HG02588 (cell line): Measurements from ENCODE around the gene ALG8.
A peak's percentile ranks its signal among the peaks of the same experiment; 100 is the strongest.

Experiments used
- ATAC-seq: cut with Tn5 transposase; IDR thresholded peaks from one replicate; pipeline ENCODE4 v1.9.1; 2021; ENCODE audit warnings: mild to moderate bottlenecking, moderate library complexity; ENCODE audit not compliant: unreplicated experiment

The ALG8 gene

DNA sequence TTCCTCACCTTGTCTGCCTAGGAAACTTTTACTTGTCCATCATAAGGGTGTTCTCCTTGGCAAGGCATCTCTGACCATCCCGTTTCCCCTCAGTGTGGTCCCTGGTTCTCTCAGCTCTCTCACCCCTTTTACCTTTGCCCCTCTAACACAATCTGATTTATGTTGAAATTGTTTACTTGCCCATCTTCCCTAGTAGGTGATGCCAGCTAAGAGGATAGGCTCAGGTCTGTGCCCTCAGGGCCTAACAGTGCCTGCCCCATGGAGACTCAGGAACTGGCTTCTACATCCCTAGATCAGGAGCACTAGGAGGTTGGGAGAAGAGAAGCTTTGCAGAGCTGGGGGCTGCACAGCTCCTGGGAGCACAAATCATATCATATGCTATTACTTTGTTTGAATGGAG, 21.1 kb upstream of the ALG8 start:
- ATAC-seq = no peak

- no peak for ATAC-seq
Observed at GRCh38 chr11:78158987-78159652, 19.7 kb upstream of the ALG8 start.

DNA sequence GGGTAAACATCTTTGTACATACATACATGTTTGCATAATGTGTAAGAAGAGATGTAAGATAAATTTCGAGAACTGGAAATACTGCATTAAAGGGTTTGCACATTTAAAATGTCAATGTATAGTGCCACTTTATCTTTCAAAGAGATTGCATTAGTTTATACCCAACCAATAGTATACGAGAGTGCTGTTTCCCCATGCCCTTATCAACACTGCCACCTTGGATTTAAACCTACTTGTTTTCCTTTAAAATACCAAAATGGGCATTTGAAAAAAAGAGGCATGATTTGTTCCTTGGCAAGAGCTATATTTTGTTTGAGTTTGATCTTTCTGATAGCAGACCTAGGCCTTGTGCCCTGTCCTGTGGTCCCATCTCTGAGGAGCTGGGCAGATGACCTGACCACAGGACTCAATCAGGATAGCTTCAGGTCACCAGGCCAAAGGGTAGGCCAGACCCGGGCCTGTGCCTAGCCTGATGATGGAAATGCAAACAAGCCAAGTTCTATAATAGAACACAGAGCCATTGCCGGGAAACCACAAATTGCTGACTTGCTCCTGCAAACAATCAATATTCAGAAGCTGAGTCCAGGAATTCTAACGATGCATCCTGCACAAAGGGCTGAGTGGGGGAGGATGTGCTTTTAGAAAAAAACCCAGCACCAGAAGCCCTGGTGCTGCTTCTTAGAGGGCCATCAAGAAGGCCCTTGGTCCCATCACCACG, 16.9 kb upstream of the ALG8 start:
- ATAC-seq = no peak

DNA sequence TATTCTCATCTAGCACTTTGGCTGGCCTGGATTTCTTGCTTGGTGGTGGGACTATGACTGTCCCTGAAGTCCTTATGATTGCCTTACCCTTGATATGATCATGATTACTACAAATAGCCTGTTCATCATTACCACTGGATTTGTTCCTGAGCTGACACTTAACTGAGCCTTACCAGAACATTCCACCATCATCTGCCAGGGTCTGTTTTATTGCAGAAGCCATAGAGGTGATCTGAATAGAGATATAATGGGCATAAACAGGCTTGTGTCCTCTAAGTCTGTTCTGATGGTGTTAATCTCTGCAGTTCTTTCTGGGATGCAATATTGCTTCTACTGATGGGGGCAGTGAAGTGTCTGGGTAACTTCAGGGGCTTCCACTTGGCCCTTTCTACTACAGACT, 12.4 kb upstream of the ALG8 start:
- ATAC-seq = no peak

GRCh38 chr11:78150754-78151153, 11.3 kb upstream of the ALG8 start:
- no peak for ATAC-seq

- ATAC-seq = no peak
Observed at GRCh38 chr11:78150346-78150745, 10.9 kb upstream of the ALG8 start.

GRCh38 chr11:78149646-78150045, 10.2 kb upstream of the ALG8 start:
- ATAC-seq = no peak

DNA sequence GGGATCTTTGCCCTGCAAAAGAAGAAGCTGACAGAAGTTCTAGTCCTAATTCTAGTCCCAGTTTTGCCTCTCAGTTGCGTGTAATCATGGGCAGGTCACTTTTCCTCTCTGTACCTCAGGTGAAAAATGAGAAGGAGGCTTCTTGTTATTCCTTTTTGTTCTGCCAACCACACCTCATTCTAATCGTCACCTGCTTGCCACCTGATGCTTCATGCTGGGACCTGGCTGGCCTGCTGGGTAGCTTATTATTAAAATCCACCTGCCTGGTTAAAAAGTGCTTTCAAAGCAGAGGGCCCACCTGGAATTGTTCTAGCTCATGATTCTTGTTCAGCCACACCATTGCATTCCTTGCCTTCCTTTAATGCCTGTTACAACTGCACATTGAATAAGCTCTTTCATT, 8.4 kb upstream of the ALG8 start:
- ATAC-seq = no peak

DNA sequence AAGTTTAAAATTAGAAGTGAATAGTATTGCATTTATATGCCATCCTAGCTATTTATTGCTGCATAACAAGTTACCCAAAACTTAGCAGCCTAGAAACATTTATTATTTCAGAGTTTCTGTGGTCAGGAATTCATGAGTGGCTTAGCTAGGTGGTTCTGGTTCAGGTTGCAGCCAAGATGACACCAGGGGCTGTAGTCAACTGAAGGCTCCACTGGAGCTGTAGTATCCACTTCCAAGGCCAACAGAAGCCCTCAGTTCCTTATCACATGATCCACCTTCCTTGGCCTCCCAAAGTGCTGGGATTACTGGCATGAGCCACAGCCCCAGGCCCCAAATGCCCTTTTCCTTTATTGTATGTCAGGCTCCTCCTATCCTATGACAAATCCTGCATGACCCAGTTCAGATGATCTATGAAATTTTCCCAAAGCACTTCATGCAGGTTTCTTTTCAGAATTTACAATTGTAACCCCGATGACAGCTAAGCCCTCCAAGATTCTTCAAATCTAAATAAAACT, 6.1 kb upstream of the ALG8 start:
- ATAC-seq = no peak

- ATAC-seq = no peak
Observed at GRCh38 chr11:78140392-78141077, 1.1 kb upstream of the ALG8 start.

- peak; percentile 24 for ATAC-seq
Observed at GRCh38 chr11:78138694-78139421, 568 bp downstream of the ALG8 start.

GRCh38 chr11:78138291-78138690, 1.1 kb downstream of the ALG8 start:
- ATAC-seq = no peak

GRCh38 chr11:78132475-78132874, 7.0 kb downstream of the ALG8 start:
- no peak for ATAC-seq

DNA sequence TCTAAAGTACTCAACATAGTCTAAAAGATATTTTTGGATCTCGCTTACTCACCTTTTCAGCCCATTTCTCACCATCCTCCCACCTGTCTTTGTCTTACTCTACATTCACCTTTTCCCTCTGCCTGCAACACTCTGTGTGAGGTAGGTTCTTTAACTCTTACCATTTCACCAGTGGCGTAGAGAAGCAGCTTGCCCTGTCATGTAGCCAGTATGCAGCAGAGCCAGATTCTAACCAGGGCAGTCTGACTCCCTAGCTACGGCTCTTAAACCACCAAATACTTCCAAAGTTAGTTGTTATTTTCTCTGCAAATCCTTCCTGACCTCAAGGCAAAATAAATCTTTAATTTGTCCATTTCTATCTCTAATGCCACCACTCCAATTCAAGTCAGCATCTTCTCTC, 7.5 kb downstream of the ALG8 start:
- no peak for ATAC-seq

GRCh38 chr11:78127403-78127802, 12.0 kb downstream of the ALG8 start:
- ATAC-seq = no peak

DNA sequence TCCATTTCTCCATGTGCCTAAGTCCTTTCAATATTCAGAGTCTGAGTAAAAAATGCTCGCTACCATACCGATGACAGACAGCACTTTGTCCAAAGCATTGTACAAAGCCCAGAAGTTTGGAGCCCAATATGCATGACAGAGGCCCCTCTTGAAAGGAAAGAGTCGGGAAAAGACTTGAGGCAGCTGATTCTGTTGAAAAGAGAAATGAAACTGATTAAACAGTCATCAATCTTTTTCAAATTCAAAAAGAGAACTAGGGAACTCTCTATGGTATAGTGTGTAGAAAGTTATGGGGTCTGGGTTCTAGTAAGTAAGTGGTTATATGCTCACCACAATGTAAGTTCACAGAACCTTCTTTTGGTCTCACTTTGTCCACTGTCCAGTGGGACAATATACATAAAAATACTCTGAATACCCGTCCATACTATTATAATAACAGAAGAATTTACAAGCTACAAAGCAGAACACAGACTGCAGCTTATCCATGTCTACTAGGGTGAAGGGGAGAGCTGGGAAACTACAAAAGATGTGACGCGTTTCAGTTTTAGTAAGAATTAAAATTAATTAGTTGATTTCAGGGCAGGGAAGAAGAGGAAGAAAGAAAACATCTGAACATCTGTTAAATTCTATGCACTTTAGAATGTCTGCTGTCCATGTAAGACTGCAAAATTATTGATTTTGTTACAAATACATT, 26.7 kb downstream of the ALG8 start:
- peak; percentile 50 for ATAC-seq

DNA sequence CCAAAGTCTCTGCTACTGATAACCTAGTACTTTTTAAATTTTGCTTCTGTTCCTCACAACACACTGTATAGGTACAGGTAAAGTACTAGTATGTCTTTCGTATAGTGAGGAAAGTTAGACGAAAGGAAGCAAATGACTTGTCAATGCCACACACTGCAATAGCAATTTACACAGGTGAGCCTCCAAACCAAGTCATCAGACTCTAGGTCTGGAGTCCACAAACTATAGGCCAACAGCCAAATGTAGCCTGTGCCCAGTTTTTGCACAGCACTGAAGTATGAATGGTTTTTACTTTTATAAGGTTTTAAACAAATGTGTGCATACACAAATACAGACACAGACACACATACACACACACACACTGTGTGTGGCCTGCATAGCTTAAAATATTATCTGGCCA, 28.1 kb downstream of the ALG8 start:
- no peak for ATAC-seq

DNA sequence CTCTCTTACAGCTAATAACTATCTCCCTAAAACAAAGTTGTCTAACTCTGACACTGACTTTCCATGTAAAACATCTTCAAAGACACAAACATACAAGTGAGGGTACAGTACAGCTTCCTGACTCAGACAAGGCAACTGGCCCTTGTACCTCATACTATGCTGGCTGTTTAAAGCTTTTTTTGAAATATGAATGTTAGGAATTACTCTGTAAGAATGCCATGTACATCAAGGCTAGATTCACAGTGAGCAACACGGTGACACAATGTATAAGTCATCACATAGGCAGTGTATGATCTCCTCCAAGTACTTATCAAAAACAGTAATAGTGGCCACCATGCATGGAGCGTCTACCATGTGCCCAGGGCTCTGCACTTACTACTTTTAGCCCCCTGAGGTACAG, 28.6 kb downstream of the ALG8 start:
- ATAC-seq = no peak

- no peak for ATAC-seq
Observed at GRCh38 chr11:78110351-78110750, 29.1 kb downstream of the ALG8 start.

- ATAC-seq = no peak
Observed at GRCh38 chr11:78109081-78110015, 30.1 kb downstream of the ALG8 start.
